GM18505 (cell line): ENCODE measurements around the gene SIX2.

ENCODE experiments used
- ATAC-seq: cut with Tn5 transposase; IDR thresholded peaks from one replicate; pipeline ENCODE4 v1.9.1; 2021; ENCODE audit not compliant: unreplicated experiment
- POLR2A ChIP-seq: IDR thresholded peaks from 4 replicates; pipeline ENCODE4 v1.6.1; 2011; ENCODE audit warnings: borderline replicate concordance; ENCODE audit not compliant: insufficient read depth, insufficient read length; ENCODE audit errors: extremely low read depth

Gene SIX2

DNA sequence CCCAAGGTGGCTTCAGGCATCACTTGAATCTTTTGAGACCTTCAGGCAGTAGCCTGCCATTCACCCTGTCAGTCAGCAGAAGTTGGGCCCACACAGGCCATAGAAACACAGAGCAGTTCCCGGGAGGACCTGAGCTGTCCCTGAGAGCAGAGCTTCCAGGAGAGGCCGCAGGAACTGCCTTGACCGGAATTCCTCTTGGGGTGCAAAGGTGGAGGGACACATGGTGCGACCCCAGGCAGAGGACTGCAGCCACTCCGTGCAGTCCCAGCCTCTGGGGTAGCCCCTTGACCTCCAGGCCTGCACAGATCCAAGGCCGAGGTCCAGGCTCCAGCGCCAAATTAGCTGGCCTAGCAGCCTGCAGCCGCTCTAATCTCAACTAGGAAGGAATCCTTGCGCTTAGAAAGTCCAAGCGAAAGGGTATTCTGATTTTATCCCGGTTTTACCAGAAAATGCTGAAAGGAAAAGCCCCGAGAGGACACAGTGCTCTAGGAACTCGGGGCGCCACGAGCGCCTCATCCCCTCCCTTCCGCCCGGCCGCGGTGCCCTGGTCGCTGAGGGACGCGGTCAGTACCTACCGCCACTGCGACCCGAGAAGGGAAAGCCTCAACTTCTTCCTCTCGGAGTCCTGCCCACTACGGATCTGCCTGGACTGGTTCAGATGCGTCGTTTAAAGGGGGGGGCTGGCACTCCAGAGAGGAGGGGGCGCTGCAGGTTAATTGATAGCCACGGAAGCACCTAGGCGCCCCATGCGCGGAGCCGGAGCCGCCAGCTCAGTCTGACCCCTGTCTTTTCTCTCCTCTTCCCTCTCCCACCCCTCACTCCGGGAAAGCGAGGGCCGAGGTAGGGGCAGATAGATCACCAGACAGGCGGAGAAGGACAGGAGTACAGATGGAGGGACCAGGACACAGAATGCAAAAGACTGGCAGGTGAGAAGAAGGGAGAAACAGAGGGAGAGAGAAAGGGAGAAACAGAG, 5.4 kb downstream of the SIX2 start:
- ATAC-seq = no peak
- no peak for TF ChIP-seq POLR2A

DNA sequence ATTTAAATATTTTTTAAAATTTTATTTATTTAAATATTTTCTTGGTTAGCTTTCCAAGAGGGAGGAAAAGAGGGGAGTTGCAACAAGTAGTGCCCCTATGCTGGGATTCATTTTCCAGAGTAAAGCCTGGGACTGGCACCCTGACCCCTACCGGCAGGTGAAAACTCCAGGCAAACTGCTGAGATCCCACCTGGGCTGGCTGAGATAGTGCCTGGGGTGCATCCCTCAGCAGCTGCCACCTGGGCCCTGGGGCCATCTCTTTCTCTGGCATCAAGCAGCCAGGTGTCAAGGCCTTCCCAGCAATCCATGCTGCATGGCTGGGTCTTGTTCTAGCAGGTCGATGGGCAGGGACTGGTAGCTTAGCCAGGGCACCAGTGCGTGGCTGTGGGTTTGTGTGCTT, 6.6 kb downstream of the SIX2 start:
- no peak for TF ChIP-seq POLR2A
- no peak for ATAC-seq

GRCh38 chr2:45001869-45002385, 7.3 kb downstream of the SIX2 start:
- TF ChIP-seq POLR2A = no peak
- ATAC-seq = no peak

GRCh38 chr2:45000921-45001868, 8.1 kb downstream of the SIX2 start:
- no peak for ATAC-seq
- TF ChIP-seq POLR2A = no peak

DNA sequence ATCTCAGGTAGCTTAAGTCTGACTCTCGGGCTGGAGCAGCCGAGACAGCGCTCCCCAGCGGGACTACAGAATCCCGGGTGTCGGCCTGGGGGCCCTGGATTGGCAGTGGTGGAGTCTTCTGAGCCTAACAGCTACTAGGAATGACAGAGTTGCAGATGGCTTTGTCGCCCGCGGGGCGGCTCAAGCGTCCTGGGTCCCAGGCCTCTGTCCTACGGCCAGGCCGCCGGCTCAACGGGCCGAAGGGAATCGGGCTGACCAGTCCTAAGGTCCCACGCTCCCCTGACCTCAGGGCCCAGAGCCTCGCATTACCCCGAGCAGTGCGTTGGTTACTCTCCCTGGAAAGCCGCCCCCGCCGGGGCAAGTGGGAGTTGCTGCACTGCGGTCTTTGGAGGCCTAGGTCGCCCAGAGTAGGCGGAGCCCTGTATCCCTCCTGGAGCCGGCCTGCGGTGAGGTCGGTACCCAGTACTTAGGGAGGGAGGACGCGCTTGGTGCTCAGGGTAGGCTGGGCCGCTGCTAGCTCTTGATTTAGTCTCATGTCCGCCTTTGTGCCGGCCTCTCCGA, 8.8 kb downstream of the SIX2 start:
- ATAC-seq = no peak

GRCh38 chr2:44999540-44999939, 9.7 kb downstream of the SIX2 start:
- no peak for ATAC-seq

More for the DNA sequence above, 8.8 kb downstream of the SIX2 start:
- no peak for TF ChIP-seq POLR2A

DNA sequence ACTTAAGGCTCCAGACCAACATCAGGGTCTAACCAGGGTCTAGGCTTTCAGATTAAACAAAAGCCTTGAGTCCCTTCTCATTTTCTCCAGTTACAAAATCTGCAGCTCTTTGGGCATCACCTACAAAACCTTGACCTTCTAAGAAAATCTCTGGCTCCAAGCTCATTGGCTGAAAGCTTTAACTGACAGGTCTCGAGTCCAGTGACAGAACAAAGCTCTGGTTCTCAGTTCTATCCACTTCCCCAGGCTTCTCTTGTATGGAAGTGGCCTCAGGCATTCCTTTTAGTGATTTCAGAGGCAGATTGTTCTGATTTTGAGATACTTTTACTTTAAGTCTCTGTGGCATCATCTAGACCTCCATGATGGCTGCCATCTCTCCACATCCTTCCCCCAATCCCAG, 11.3 kb downstream of the SIX2 start:
- no peak for ATAC-seq
- TF ChIP-seq POLR2A = no peak

More at GRCh38 chr2:44999540-44999939, 9.7 kb downstream of the SIX2 start:
- TF ChIP-seq POLR2A = no peak

- ATAC-seq = no peak
- no peak for TF ChIP-seq POLR2A
Measured at GRCh38 chr2:44996356-44996755, 12.9 kb downstream of the SIX2 start.

DNA sequence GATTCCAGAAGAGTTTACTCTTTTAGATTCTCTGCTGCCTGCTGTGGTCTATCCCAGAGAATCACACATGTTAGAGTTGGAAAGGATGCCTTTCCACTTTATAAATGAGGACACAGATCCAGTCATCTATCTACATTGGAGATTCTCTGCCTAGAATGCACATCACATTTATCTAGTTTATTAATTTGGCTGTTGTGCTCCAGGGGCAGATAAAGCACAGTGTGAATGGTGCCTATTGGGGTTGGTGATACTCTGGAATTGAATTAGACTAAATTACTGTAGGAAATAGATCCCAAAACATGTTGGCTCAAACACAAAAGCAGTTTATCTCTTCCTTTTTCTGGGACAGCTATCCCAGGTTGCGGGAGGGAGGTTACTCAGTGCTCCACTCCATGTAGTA, 14.9 kb downstream of the SIX2 start:
- no peak for TF ChIP-seq POLR2A
- no peak for ATAC-seq

DNA sequence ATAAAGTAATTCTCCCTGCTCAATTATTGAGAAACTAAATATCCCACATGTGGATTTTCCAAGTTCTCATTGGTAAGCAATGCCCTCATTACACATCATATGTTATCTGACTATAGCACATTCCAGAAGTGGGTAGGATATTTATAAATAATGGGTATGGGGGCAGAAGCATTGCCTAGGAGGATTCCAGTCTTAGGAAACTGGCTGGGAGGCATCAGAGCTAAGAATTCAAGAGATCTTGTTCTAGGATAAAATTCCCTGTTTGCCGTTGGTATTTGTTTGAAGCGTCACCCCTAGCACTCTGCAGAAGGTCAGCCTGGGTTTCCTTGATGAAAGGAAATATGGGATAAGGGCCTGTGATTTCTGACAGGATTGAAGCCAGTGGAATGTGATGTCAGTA, 20.1 kb downstream of the SIX2 start:
- no peak for ATAC-seq
- no peak for TF ChIP-seq POLR2A

DNA sequence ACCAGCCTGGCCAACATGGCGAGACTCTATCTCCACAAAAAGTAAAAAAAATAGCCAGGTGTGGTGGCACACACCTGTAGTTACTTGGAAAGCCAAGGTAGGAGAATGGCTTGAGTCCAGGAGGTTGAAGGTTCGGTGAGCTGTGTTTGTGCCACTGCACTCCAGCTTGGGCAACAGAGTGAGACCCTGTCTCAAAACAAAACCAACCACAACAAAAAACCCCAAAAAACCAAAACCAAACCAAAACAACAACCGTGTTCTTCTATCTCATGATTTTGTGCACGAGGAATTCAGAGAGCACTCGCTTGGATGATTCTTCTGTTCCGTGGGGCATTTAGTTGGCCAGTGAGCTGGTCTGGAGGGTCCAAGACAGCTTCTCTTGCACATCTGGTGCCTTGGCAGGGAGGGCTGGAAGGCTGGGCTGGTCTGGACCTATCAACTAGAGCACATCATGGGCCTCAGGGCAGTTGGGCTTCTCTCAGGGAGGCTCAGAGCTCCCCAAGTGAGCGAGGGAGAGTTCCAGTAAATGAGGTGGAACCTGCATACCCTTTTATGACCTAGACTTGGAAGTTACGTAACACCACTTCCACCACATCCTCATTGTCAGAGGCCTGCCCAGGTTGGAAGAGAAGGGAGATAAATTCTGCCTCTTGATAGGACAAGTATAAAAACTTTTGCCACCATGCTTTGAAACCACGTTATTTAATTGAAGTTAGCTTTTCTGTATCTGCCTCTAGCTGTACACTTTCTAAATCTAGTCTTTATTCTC, 25.2 kb downstream of the SIX2 start:
- TF ChIP-seq POLR2A = no peak
- no peak for ATAC-seq

GRCh38 chr2:44981714-44982108, 27.5 kb downstream of the SIX2 start:
- TF ChIP-seq POLR2A = no peak
- ATAC-seq = no peak
